HG03558 (cell line): Measurements from ENCODE around the gene PARP11.

Experiments
- ATAC-seq: cut with Tn5 transposase; IDR thresholded peaks from one replicate; pipeline ENCODE4 v1.9.1; 2021; ENCODE audit warnings: moderate number of reproducible peaks; ENCODE audit not compliant: unreplicated experiment; ENCODE audit errors: extremely low read depth

PARP11 gene

DNA sequence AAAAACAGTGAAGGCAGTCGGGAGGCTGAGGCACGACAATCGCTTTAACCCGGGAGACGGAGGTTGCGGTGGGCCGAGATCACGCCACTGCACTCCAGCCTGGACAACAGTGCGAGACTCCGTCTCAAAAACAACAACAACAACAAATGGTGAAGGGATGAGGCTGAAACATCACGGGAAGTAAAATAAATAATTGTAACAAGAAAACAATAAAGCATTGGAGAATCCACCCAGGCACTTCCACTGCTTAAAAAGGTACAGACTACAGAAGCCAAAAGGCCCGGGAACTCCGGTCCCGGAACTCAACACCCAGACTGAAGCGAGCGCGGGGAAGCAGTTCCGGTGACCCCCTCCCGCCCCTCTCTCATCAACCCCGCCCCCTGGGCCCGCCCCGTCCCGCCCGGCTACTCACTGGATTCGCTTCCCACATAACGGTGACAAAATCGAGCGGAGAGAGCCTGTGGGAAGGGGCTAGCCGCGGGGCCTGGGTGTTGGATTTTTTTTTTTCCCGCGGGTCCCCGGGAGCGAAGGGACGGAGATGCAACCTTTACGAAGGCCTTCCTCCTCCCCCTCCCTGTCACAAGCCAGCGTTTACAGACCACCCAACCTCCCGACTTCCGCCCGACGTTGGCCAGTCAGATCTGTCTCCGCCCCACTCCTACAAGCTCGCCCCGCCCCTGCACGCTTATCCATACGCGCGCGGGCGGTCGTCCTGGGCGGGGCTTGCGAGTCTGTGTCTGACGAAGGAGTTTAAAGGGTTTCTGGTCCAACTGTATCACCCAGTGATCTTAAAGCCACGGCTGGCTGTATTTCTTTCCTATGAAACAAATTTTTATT is at the start of gene PARP11:
Gene PARP11 (minus strand): TSS at position 600 of the 837 bp plus-strand sequence. CDS start 170 bp downstream, at position 430.
- peak; percentile 56 for ATAC-seq

GRCh38 chr12:3922033-3922432 is 48.8 kb upstream of the PARP11 start:
- ATAC-seq, result no peak

DNA sequence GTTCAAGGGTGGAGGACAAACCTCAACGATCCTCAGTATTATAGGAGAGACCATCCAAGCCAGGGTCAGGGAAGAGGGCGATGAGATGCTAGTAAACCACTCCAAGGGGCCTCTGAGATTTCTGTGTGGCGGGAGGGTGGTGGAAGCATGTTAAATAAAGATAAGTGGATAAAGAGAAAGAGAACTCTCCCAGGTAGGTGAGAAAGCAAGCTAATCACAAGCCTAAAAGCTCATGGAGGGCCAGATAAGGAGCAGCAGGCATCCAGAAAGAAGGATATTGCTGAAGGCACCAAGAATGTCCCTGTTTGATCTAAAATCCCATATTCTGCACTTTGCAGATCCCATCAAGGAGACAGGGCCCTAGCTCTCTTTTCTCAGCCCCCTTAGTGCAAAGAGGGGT is 48.3 kb upstream of the PARP11 start:
- ATAC-seq, result no peak

DNA sequence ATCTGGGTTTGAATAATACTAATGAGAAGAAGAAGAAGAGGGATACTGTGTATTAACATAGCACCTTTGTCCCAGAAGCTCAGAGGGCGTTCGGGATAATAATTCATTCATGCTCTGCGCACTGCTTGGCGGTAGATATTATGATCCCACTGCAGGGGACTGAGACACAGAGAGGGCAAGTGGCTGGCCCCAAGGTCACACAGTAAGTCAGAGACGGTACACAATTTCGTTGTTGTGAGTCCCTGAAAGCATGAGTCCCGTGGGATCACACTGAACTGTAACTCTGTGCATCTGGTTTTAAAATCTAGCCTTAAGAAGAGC is 47.9 kb upstream of the PARP11 start:
- no peak for ATAC-seq

- ATAC-seq, result no peak
These were observed 47.4 kb upstream of the PARP11 start for GRCh38 chr12:3920351-3921150.

DNA sequence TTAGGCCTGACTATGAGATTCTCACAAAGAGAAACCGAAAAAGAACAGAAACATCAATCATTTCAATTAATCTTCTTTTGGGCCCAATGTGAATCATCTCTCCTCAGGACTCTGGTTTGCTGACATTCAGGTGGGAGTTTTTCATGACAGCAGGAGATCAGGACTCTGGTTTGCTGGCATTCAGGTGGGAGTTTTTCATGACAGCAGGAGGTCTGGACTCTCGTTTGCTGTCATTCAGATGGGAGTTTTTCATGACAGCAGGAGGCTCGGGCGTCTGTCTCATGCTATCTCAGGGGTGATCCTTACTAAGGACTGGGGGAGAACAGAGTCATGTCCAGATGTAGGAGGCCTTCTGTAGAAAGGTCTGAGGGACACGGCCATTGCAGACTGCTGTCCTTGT is 40.1 kb upstream of the PARP11 start:
- no peak for ATAC-seq

DNA sequence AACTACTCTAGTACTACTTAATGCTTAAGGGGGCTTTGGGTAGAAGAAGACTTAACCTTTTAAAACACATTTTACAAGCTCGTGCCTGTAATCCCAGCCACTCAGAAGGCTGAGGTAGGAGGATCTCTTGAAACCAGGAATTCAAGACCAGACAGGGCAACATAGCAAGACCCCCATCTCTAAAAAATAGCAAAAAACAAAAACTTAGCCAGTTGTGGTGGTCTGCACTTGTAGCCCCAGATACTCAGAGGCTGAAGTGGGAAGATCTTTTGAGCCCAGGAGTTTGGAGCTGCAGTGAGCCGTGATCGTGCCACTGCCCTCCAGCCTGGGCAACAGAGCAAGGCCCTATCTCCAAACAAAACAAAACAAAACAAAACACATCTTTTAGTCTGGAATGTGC is 39.7 kb upstream of the PARP11 start:
- ATAC-seq, result no peak

DNA sequence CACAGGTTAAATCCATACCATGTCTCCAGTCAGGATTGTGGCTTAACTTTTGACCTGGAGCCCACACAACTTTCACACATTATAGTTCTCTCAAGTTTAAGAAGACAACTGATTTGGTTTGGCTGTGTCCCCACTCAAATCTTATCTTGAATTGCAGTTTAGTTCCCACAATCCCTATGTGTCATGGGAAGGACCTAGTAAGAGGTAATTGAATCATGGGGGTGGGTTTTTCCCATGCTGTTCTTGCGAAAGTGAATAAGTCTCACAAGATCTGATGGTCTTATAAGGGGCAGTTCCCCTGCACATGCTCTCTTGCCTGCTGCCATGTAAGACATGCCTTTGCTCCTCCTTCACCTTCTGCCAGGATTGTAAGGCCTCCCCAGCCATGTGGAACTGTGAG is 38.2 kb upstream of the PARP11 start:
- no peak for ATAC-seq

- ATAC-seq, result no peak
These were observed 32.5 kb upstream of the PARP11 start for GRCh38 chr12:3905664-3906063.

GRCh38 chr12:3904999-3905398 is 31.8 kb upstream of the PARP11 start:
- ATAC-seq, result no peak

DNA sequence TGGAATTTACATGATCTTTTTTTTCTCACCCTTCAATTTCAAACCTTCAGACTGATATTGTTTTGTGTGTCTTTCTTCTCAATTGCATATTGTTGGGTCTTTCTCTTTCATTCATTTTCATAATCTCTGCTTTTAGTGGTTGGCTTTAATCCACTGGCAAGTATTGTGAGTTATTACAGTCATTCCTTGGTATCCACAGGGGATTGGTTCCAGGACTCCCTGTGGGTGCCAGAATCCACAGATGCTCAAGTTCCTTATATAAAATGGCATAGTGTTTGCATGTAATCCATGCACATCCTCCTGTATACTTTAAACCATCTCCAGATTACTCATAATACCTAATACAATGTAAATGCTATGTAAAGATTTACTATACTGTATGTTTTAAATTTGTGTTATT is 29.7 kb upstream of the PARP11 start:
- ATAC-seq, result no peak

GRCh38 chr12:3901116-3901515 is 27.9 kb upstream of the PARP11 start:
- ATAC-seq, result no peak

- ATAC-seq, result no peak
These were observed 25.6 kb upstream of the PARP11 start for GRCh38 chr12:3898756-3899155.

DNA sequence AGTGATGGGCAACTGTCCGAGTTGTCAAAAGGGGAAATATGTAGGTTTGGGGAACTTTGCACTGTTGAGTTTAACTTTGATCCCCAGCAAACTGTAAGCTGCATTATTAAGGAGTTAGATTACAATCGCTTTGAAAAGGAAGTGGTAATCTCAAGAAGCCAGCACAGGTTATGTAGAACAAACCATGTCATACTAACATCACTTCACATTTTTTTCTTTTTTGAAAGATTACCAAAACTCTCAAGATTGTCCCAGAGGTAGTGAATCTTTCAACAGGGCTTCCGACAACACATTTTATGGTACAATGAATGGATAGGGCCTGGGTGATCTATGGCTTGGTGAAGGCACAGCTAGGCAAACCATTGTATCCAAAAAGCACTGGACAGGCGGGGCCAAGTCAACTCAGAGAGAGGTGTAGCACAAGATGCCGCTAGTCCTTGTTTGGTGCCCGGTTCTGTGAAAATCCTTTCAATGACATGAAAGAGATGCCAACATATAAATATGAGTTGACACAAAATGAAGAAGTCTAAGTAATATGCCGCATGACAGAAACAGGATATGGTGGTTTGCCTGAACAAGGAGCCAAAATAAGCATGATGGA is 24.3 kb upstream of the PARP11 start:
- ATAC-seq, result no peak

DNA sequence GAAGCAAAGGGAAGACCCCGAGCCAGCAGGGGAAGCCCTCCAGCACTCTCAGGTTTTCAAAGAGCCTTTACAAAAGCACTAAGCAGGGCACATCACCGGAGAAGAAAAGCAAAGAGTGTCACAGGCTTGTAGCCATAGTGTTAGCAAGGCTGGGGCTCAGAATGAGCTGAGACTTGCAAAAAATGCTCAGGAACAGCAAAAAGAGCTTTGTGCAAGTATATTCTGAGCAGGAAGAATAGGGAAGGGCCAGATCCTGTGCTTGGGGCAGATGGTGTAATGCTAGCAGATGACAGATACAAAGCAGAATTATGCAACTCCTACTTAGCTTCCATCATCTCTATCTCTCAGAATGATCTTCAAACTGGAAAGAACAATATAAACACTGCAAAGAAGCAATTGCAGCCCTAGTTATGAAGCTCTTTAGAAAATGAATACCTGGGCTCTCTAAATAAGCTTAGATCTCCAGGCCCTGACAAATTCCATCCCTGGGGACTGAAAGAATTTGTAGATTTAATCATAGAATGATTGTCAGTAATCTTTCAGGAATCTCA is 23.7 kb upstream of the PARP11 start:
- ATAC-seq, result no peak

GRCh38 chr12:3896356-3896755 is 23.2 kb upstream of the PARP11 start:
- ATAC-seq, result no peak

DNA sequence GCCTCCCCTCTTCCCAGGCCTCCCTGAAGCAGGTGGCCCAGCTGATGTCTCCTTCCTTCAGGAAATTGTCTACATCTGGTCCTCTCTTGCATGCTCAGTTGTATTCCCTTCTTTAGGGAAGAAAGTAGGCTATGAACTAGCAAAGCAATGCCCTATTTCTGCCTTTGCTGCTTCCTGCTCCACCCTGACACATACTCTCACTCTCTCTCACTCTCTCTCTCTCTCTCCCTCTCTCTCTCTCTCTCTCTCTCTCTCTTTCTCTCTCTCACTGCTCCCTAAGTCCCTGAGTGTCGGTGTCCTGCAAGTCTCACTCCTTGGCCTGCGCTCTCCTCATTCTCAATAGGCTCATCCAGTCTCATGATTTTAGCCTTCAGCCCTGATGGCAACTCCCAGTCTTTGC is 19.4 kb upstream of the PARP11 start:
- no peak for ATAC-seq

DNA sequence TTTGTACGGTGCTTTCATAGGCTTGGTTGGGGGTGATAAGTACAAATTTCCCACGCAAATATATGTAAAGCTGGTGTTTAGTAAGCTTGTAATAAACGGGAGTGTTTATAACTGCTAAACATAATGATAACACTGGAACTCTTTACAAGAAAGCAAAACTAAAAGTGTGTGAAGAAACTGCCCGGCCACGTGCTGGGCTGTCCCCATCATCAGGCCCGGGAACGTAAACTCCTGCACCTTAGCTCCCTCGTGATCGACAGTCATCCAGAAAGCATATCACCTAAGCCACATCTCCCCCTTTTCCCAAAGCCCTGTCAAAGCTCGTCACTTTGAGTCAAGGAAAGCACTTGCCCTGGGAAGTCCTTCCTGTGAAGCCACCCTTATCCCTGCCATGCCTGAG is 18.0 kb upstream of the PARP11 start:
- no peak for ATAC-seq

- ATAC-seq, result no peak
These were observed 15.5 kb upstream of the PARP11 start for GRCh38 chr12:3888659-3889058.

- no peak for ATAC-seq
These were observed 12.3 kb upstream of the PARP11 start for GRCh38 chr12:3885277-3886094.
